Measurements from ENCODE around the gene FCHO2. TPM values are rescaled to one million over a fixed set of nuclear protein-coding genes. Genes with fewer than 3 reads are reported as not detected.

FCHO2 gene
- total RNA-seq, 1 experiment from 2014 or later = 20.6 TPM

DNA sequence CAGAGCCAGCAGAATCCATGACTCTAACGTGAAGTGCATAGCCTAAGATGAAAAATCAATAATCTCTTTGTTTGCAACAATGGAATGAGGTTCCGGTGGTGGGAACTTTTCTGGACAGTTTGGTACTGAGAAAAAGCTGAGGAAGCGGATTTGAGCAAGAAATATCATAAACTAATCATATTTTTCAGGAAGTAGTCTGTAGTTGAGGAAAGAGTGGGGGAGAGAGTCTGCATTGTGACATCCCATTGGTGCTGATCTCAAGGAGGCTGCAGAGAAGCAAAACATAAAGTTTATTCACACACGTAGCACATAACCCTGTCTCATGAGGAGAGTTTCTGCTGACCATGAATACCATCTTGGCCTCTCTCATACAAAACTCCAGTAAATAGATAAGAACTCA lies 15.8 kb upstream of the FCHO2 start:
- H3K36me3 ChIP-seq (ENCODE audit: control insufficient read depth, insufficient read depth, low read length) = no peaks in the 10 kb centered on the region
- H3K9me3 ChIP-seq = peaks cover 5% of the 10 kb centered on the region; the same call in 1 of the 2 replicates
- Mint-ChIP-seq H3K9me3 (ENCODE audit: unreplicated experiment) (no peaks in the 10 kb centered on the region), H3K4me3 (ENCODE audit: unreplicated experiment) (no peak overlapping the region), H3K4me1 (ENCODE audit: low read depth, unreplicated experiment) (peaks cover 22% of the 10 kb centered on the region), H3K36me3 (ENCODE audit: insufficient read depth, unreplicated experiment) (no peaks in the 10 kb centered on the region), H3K27me3 (ENCODE audit: insufficient read depth, unreplicated experiment) (peaks cover 21% of the 10 kb centered on the region), H3K27ac (ENCODE audit: unreplicated experiment) (no peak overlapping the region)
- 0 out of 2 replicates have a peak, but pooled peaks cover 11% of the 10 kb centered on the region for H3K4me1 ChIP-seq
- DNase-seq = no peak
- no TSS peak for BruUV-seq (replicated peaks)
- intact Hi-C loops (cut with micrococcal nuclease; ENCODE audit: unreplicated experiment) = loop anchor here (2.0 kb wide), 1 partner anchor 15 kb away; no protein-coding TSS in a partner anchor
- no peak overlapping the region for H3K4me3 ChIP-seq (ENCODE audit: low read depth, low read length)
- CTCF ChIA-PET = no interaction called here
- H3K27me3 ChIP-seq (replicated peaks; ENCODE audit: control insufficient read depth, insufficient read depth, low read length) = no peaks in the 10 kb centered on the region
- POLR2A ChIA-PET = no interaction called here
- TF ChIP-seq, protein P1, sequence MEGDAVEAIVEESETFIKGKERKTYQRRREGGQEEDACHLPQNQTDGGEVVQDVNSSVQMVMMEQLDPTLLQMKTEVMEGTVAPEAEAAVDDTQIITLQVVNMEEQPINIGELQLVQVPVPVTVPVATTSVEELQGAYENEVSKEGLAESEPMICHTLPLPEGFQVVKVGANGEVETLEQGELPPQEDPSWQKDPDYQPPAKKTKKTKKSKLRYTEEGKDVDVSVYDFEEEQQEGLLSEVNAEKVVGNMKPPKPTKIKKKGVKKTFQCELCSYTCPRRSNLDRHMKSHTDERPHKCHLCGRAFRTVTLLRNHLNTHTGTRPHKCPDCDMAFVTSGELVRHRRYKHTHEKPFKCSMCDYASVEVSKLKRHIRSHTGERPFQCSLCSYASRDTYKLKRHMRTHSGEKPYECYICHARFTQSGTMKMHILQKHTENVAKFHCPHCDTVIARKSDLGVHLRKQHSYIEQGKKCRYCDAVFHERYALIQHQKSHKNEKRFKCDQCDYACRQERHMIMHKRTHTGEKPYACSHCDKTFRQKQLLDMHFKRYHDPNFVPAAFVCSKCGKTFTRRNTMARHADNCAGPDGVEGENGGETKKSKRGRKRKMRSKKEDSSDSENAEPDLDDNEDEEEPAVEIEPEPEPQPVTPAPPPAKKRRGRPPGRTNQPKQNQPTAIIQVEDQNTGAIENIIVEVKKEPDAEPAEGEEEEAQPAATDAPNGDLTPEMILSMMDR (IDR thresholded peaks at IDR 0.05; ENCODE audit: insufficient read depth in 1 of 2, low read depth in 1 of 2, low read length in 1 of 2, severe bottlenecking in 1 of 2, unreplicated experiment in 1 of 2) = no peak

DNA sequence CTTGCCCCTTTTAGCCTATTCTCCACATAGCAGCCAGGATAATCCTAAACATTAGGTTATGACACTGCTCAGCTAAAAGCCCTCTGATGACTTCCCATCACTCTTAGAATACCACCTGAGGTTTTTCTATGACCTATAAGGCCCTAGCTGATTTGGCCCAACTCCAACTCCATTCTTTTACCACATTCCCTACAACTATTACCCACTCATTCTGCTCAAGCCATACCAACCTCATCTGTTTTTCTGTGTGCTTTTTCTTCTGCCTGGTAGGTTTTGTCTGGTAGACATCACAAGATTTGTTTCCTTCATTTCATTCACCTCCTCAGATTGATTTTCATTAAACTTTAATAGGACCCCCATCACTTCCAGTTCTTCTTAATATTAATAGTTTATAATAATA lies 12.5 kb upstream of the FCHO2 start:
- POLR2A ChIA-PET = no interaction called here
- Histone ChIP-seq H3K27me3 (replicated peaks; ENCODE audit: control insufficient read depth, insufficient read depth, low read length) (no peaks in the 10 kb centered on the region), H3K4me1 (0 out of 2 replicates have a peak, but pooled peaks cover 7% of the 10 kb centered on the region), H3K4me3 (ENCODE audit: low read depth, low read length) (no peak overlapping the region), H3K9me3 (no peaks in the 10 kb centered on the region; the same call in 1 of the 2 replicates), H3K36me3 (ENCODE audit: control insufficient read depth, insufficient read depth, low read length) (no peaks in the 10 kb centered on the region)
- Mint-ChIP-seq H3K4me1 (ENCODE audit: low read depth, unreplicated experiment) (peaks cover 21% of the 10 kb centered on the region), H3K36me3 (ENCODE audit: insufficient read depth, unreplicated experiment) (no peaks in the 10 kb centered on the region), H3K27ac (ENCODE audit: unreplicated experiment) (no peak overlapping the region), H3K9me3 (ENCODE audit: unreplicated experiment) (no peaks in the 10 kb centered on the region), H3K27me3 (ENCODE audit: insufficient read depth, unreplicated experiment) (peaks cover 20% of the 10 kb centered on the region), H3K4me3 (ENCODE audit: unreplicated experiment) (no peak overlapping the region)
- TF ChIP-seq, protein P1 (IDR thresholded peaks at IDR 0.05; ENCODE audit: insufficient read depth in 1 of 2, low read depth in 1 of 2, low read length in 1 of 2, severe bottlenecking in 1 of 2, unreplicated experiment in 1 of 2) = no peak
- DNase-seq = no peak
- BruUV-seq (replicated peaks) = no TSS peak
- CTCF ChIA-PET = no interaction called here
- intact Hi-C loops (cut with micrococcal nuclease; ENCODE audit: unreplicated experiment) = no loop called here

DNA sequence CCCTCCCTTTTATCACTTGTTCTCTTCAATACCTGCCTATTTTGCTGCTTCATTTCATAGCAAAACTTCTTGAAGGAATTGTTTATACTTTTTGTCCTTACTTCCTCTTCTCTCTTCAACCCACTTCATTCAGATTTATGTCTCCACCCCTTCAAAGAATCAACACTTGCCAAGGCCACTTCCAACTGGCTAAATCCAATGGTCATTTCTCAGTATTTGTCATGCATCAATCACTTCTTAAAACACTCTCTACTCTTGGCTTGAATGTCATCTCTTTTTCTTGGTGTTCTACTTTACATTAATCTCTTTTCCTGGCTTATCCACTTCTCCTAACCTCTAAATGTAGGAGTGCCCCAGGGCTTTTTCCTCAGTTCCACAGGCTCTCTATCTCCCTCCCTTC lies 8.3 kb upstream of the FCHO2 start:
- no peaks in the 10 kb centered on the region for H3K4me1 ChIP-seq
- DNase-seq = no peak
- Mint-ChIP-seq H3K36me3 (ENCODE audit: insufficient read depth, unreplicated experiment) (no peaks in the 10 kb centered on the region), H3K4me3 (ENCODE audit: unreplicated experiment) (no peak overlapping the region), H3K27ac (ENCODE audit: unreplicated experiment) (no peak overlapping the region), H3K9me3 (ENCODE audit: unreplicated experiment) (no peaks in the 10 kb centered on the region), H3K27me3 (ENCODE audit: insufficient read depth, unreplicated experiment) (peaks cover 14% of the 10 kb centered on the region), H3K4me1 (ENCODE audit: low read depth, unreplicated experiment) (no peaks in the 10 kb centered on the region)
- intact Hi-C loops (cut with micrococcal nuclease; ENCODE audit: unreplicated experiment) = no loop called here
- H3K9me3 ChIP-seq = no peaks in the 10 kb centered on the region; the same call in 1 of the 2 replicates
- ChIA-PET POLR2A (no interaction called here), CTCF (no interaction called here)
- TF ChIP-seq, protein P1 (IDR thresholded peaks at IDR 0.05; ENCODE audit: insufficient read depth in 1 of 2, low read depth in 1 of 2, low read length in 1 of 2, severe bottlenecking in 1 of 2, unreplicated experiment in 1 of 2) = no peak
- H3K27me3 ChIP-seq (replicated peaks; ENCODE audit: control insufficient read depth, insufficient read depth, low read length) = no peaks in the 10 kb centered on the region
- H3K36me3 ChIP-seq (ENCODE audit: control insufficient read depth, insufficient read depth, low read length) = no peaks in the 10 kb centered on the region
- BruUV-seq (replicated peaks) = no TSS peak
- no peak overlapping the region for H3K4me3 ChIP-seq (ENCODE audit: low read depth, low read length)
